T-cell (primary cell): ENCODE results near the gene DIP2C. TPM values are rescaled to one million over a fixed set of nuclear protein-coding genes. Genes with fewer than 3 reads are reported as not detected.

Experiments used
- ATAC-seq, 4 experiments: fragments of 200-7000 bp in 3 of 4; fragments of 150-1000 bp in 1 of 4; cut with Tn5 transposase; replicated peaks in 1 of 4; 1 replicate in 3 of 4; 2 replicates in 1 of 4; pipeline ENCODE4 v1.10.0; 2021; ENCODE audit warnings: moderate library complexity in 3 of 4, mild to moderate bottlenecking in 2 of 4, moderate number of reproducible peaks in 1 of 4
- CTCF ChIA-PET, 2 donors: fragments of 300-600 bp; sonication (Branson Sonifier 250); formaldehyde crosslinking; loops; one replicate each; lab custom pipeline; 2022; ENCODE audit warnings: antibody characterized with exemption in 2 of 2; lab: Charles Lee
- POLR2A ChIA-PET, 2 donors: fragments of 300-600 bp; sonication (Branson Sonifier 250); formaldehyde crosslinking; loops; one replicate each; lab custom pipeline; 2022; ENCODE audit warnings: antibody characterized with exemption in 2 of 2; lab: Charles Lee
- DNase-seq, 35 experiments: peaks; one replicate each; pipeline versions ENCODE4 v3.0.0 to v3.0.0-alpha.2; 2013 to 2023
- H3K27ac ChIP-seq: one replicate; pipeline ENCODE4 v1.5.1; 2013; ENCODE audit warnings: low read length
- H3K27me3 ChIP-seq, 2 experiments: replicated peaks in 1 of 2; 1 replicate in 1 of 2; 2 replicates in 1 of 2; pipeline versions ENCODE4 v1.6.1 to v1.7.0; 2013; ENCODE audit warnings: low read length in 1 of 2, mixed read lengths in 1 of 2; ENCODE audit not compliant: control insufficient read depth in 2 of 2, insufficient read depth in 2 of 2; ENCODE audit errors: extremely low read depth in 1 of 2
- H3K36me3 ChIP-seq, 2 donors: 1 replicate in 1 of 2; 2 replicates in 1 of 2; pipeline versions ENCODE4 v1.6.1 to v1.7.0; 2013; ENCODE audit warnings: low read length in 1 of 2; ENCODE audit not compliant: control insufficient read depth in 2 of 2, insufficient read depth in 1 of 2; ENCODE audit errors: extremely low read depth in 1 of 2
- H3K4me1 ChIP-seq, 2 experiments: 1 replicate in 1 of 2; 2 replicates in 1 of 2; pipeline versions ENCODE4 v1.6.1 to v1.7.0; 2013; ENCODE audit warnings: low read length in 2 of 2, mixed read lengths in 1 of 2; ENCODE audit not compliant: insufficient read depth in 2 of 2, control insufficient read depth in 1 of 2; ENCODE audit errors: extremely low read depth in 1 of 2
- H3K4me3 ChIP-seq, 2 donors: 1 replicate in 1 of 2; 2 replicates in 1 of 2; pipeline versions ENCODE4 v1.5.1 to v1.7.0; 2013; ENCODE audit warnings: mild to moderate bottlenecking in 2 of 2, low read length in 1 of 2, moderate library complexity in 1 of 2; ENCODE audit not compliant: control insufficient read depth in 1 of 2; ENCODE audit errors: extremely low read depth in 1 of 2
- H3K9me3 ChIP-seq: 2 replicates; pipeline ENCODE4 v1.7.0; 2013
- H3K27ac Mint-ChIP-seq, 2 donors: one replicate each; pipeline ENCODE4 v1.8.0; 2020 to 2021; ENCODE audit warnings: mild to moderate bottlenecking in 2 of 2, mixed read lengths in 2 of 2
- H3K27me3 Mint-ChIP-seq, 2 donors: one replicate each; pipeline ENCODE4 v1.8.0; 2021 to 2022; ENCODE audit warnings: mixed read lengths in 2 of 2
- H3K36me3 Mint-ChIP-seq: one replicate; pipeline ENCODE4 v1.8.0; 2021; ENCODE audit warnings: mixed read lengths
- H3K4me1 Mint-ChIP-seq, 3 donors: one replicate each; pipeline ENCODE4 v1.8.0; 2020 to 2022; ENCODE audit warnings: mixed read lengths in 3 of 3, mild to moderate bottlenecking in 1 of 3
- H3K4me3 Mint-ChIP-seq, 3 donors: one replicate each; pipeline ENCODE4 v1.8.0; 2020 to 2022; ENCODE audit warnings: mild to moderate bottlenecking in 3 of 3, mixed read lengths in 3 of 3, moderate library complexity in 3 of 3
- H3K9me3 Mint-ChIP-seq, 3 donors: one replicate each; pipeline ENCODE4 v1.8.0; 2020 to 2022; ENCODE audit warnings: mixed read lengths in 3 of 3
- WGBS: methylation state at CpG from one replicate; pipeline ENCODE4 v1.1.5; 2013; ENCODE audit warnings: missing lambda C conversion rate; ENCODE audit not compliant: insufficient coverage; 5-methylcytosine and 5-hydroxymethylcytosine counted together
- total RNA-seq, 35 experiments: library from RNA in 6 of 35; stranded (reverse) in 6 of 35; fragments of 120-200 nt in 1 of 35; gene quantifications; one replicate each; pipeline versions ENCODE4 v1.2.1 to v1.2.4 and lab custom pipeline; 2013 to 2026

Gene DIP2C
- total RNA-seq, 5 donors from 2014 or later (not counting 1 experiment from before 2014, with no cell fraction given), result 2.7 to 7.4 (median 4.5) TPM

GRCh38 chr10:387593-387891 lies 301.9 kb downstream of the DIP2C start:
- Histone ChIP-seq H3K27ac (no peak overlapping the region), H3K4me1 (peaks cover 0 to under 1% of the 10 kb centered on the region in 2 experiments), H3K36me3 (peaks cover 0 to 2% of the 10 kb centered on the region in 2 donors), H3K27me3 (peaks cover 0 to 7% of the 10 kb centered on the region in 2 experiments), H3K9me3 (no peaks in the 10 kb centered on the region), H3K4me3 (no peak overlapping the region)
- ChIA-PET CTCF (no interaction called here), POLR2A (no interaction called here)
- Mint-ChIP-seq H3K27ac (no peak overlapping the region), H3K4me3 (no peak overlapping the region), H3K36me3 (peaks cover 20% of the 10 kb centered on the region), H3K27me3 (no peaks in the 10 kb centered on the region), H3K9me3 (no peaks in the 10 kb centered on the region), H3K4me1 (peaks cover 0 to under 1% (median under 1%) of the 10 kb centered on the region in 3 donors)
- WGBS, result 100% methylated on average over 2 of the region's 5 CpGs
- peak in 1 of 35 experiments; percentile 5 for DNase-seq
- ATAC-seq, result no peak

- no peak overlapping the region for H3K4me3 ChIP-seq
- H3K9me3 Mint-ChIP-seq, result no peaks in the 10 kb centered on the region
- H3K36me3 Mint-ChIP-seq, result peaks cover 26% of the 10 kb centered on the region
- peaks cover 2 to 6% (median 5%) of the 10 kb centered on the region in 3 donors for H3K4me1 Mint-ChIP-seq
- no peak overlapping the region for H3K4me3 Mint-ChIP-seq
- ATAC-seq, result no peak
- ChIA-PET CTCF (no interaction called here), POLR2A (no interaction called here)
- no peak overlapping the region for H3K27ac ChIP-seq
- WGBS, result 86% methylated on average over 15 of the region's 27 CpGs
- peaks cover 0 to 3% of the 10 kb centered on the region in 2 experiments for H3K4me1 ChIP-seq
- no peak for DNase-seq
- no peaks in the 10 kb centered on the region for H3K9me3 ChIP-seq
- no peak overlapping the region for H3K27ac Mint-ChIP-seq
- H3K27me3 ChIP-seq, result peaks cover 0 to 5% of the 10 kb centered on the region in 2 experiments
- peaks cover 0 to 2% of the 10 kb centered on the region in 2 donors for H3K36me3 ChIP-seq
- no peaks in the 10 kb centered on the region for H3K27me3 Mint-ChIP-seq
Observed at GRCh38 chr10:386771-387592, 302.5 kb downstream of the DIP2C start.

- H3K9me3 Mint-ChIP-seq, result peaks cover 0 to 4% (median 4%) of the 10 kb centered on the region in 3 donors
- peaks cover 36% of the 10 kb centered on the region for H3K36me3 Mint-ChIP-seq
- Histone ChIP-seq H3K4me3 (no peak overlapping the region), H3K4me1 (peaks cover 0 to 11% of the 10 kb centered on the region in 2 experiments), H3K9me3 (no peaks in the 10 kb centered on the region), H3K27me3 (peaks cover 0 to 7% of the 10 kb centered on the region in 2 experiments), H3K27ac (no peak overlapping the region), H3K36me3 (peaks cover 0 to 2% of the 10 kb centered on the region in 2 donors)
- H3K4me1 Mint-ChIP-seq, result peaks cover 8 to 12% (median 11%) of the 10 kb centered on the region in 3 donors
- ATAC-seq (no peak), DNase-seq (no peak)
- ChIA-PET POLR2A (no interaction called here), CTCF (no interaction called here)
- no peak overlapping the region for H3K27ac Mint-ChIP-seq
- no peaks in the 10 kb centered on the region for H3K27me3 Mint-ChIP-seq
- WGBS, result 75% methylated on average over 29 of the region's 31 CpGs
- H3K4me3 Mint-ChIP-seq, result no peak overlapping the region
Observed at GRCh38 chr10:385571-386300, 303.7 kb downstream of the DIP2C start.

- Histone ChIP-seq H3K4me3 (no peak overlapping the region), H3K27me3 (peaks cover 0 to 10% of the 10 kb centered on the region in 2 experiments), H3K4me1 (peaks cover 0 to 11% of the 10 kb centered on the region in 2 experiments), H3K36me3 (peaks cover 0 to 2% of the 10 kb centered on the region in 2 donors), H3K9me3 (no peaks in the 10 kb centered on the region), H3K27ac (no peak overlapping the region)
- ChIA-PET POLR2A (no interaction called here), CTCF (no interaction called here)
- Mint-ChIP-seq H3K27me3 (no peaks in the 10 kb centered on the region), H3K4me1 (peaks cover 8 to 12% (median 11%) of the 10 kb centered on the region in 3 donors), H3K4me3 (no peak overlapping the region), H3K27ac (no peak overlapping the region), H3K36me3 (peaks cover 43% of the 10 kb centered on the region), H3K9me3 (peaks cover 0 to 4% (median 4%) of the 10 kb centered on the region in 3 donors)
- DNase-seq, result peak in 1 of 35 experiments; percentile 9
- 95% methylated on average over 23 of the region's 27 CpGs for WGBS
- no peak for ATAC-seq
Observed at GRCh38 chr10:384538-385305, 304.7 kb downstream of the DIP2C start.

GRCh38 chr10:383519-383918 lies 305.9 kb downstream of the DIP2C start:
- CTCF ChIA-PET, result no interaction called here
- Histone ChIP-seq H3K4me1 (peaks cover 0 to 11% of the 10 kb centered on the region in 2 experiments), H3K9me3 (no peaks in the 10 kb centered on the region), H3K36me3 (no peaks in the 10 kb centered on the region), H3K27me3 (peaks cover 0 to 10% of the 10 kb centered on the region in 2 experiments), H3K27ac (no peak overlapping the region), H3K4me3 (no peak overlapping the region)
- H3K27ac Mint-ChIP-seq, result no peak overlapping the region
- WGBS, result no CpG with 5 or more reads among the region's 6 CpGs
- no peaks in the 10 kb centered on the region for H3K27me3 Mint-ChIP-seq
- POLR2A ChIA-PET, result no interaction called here
- peaks cover 45% of the 10 kb centered on the region for H3K36me3 Mint-ChIP-seq
- ATAC-seq (no peak), DNase-seq (no peak)
- H3K9me3 Mint-ChIP-seq, result peaks cover 0 to 4% (median 4%) of the 10 kb centered on the region in 3 donors
- peaks cover 8 to 12% (median 11%) of the 10 kb centered on the region in 3 donors for H3K4me1 Mint-ChIP-seq
- H3K4me3 Mint-ChIP-seq, result no peak overlapping the region

- CTCF ChIA-PET, result no interaction called here
Observed at GRCh38 chr10:381805-382204, 307.7 kb downstream of the DIP2C start.

More at GRCh38 chr10:381805-382204, 307.7 kb downstream of the DIP2C start:
- H3K36me3 Mint-ChIP-seq, result peaks cover 37% of the 10 kb centered on the region
- ATAC-seq (peak in 2 of 4 experiments; percentile 63 to 77), DNase-seq (peak in 14 of 35 experiments; percentile 3 to 50 (median 14))
- peak overlapping the region; percentile 76 to 81 for H3K27ac Mint-ChIP-seq
- 33% methylated on average over 3 of the region's 7 CpGs for WGBS
- H3K4me1 ChIP-seq, result peaks cover 9 to 11% of the 10 kb centered on the region in 2 experiments
- peak overlapping the region in 2 of 3 donors; percentile 22 to 41 for H3K4me3 Mint-ChIP-seq
- peaks cover 20 to 21% (median 21%) of the 10 kb centered on the region in 3 donors for H3K4me1 Mint-ChIP-seq
- no peak overlapping the region for H3K4me3 ChIP-seq
- peaks cover 0 to 10% of the 10 kb centered on the region in 2 experiments for H3K27me3 ChIP-seq
- peak overlapping the region; percentile 6 for H3K27ac ChIP-seq
- POLR2A ChIA-PET, result no interaction called here
- no peaks in the 10 kb centered on the region for H3K9me3 ChIP-seq
- no peaks in the 10 kb centered on the region for H3K36me3 ChIP-seq
- peaks cover 0 to 4% (median 4%) of the 10 kb centered on the region in 3 donors for H3K9me3 Mint-ChIP-seq
- H3K27me3 Mint-ChIP-seq, result no peaks in the 10 kb centered on the region
